H1 (cell line): ENCODE results near the gene MAPK8IP3. TPM values are rescaled to one million over a fixed set of nuclear protein-coding genes. Genes with fewer than 3 reads are reported as not detected.

ENCODE experiments used
- CTCF ChIA-PET: fragments of 300-600 bp; sonication (Branson Sonifier 250); formaldehyde crosslinking; loops from one replicate; lab custom pipeline; 2021; ENCODE audit not compliant: partially characterized antibody; lab: Charles Lee
- POLR2A ChIA-PET: fragments of 300-600 bp; sonication (Branson Sonifier 250); formaldehyde crosslinking; loops from one replicate; lab custom pipeline; 2021; ENCODE audit warnings: inconsistent platforms; ENCODE audit not compliant: partially characterized antibody; lab: Charles Lee
- DNase-seq, 2 experiments: peaks; one replicate each; pipeline versions ENCODE4 v3.0.0 to v3.0.0-alpha.2; 2010 to 2022; ENCODE audit warnings: low spot score in 2 of 2, low read depth in 1 of 2, mixed read lengths in 1 of 2
- FAIRE-seq: peaks from 2 replicates; lab custom pipeline; 2011; peaks lifted over from hg19 to GRCh38; lab: Jason Lieb, UNC
- H2AFZ ChIP-seq: 2 replicates; pipeline ENCODE4 v1.8.1; 2012; ENCODE audit warnings: low read length, inconsistent platforms
- H2AK5ac ChIP-seq: 2 replicates; pipeline ENCODE4 v1.6.1; 2013; ENCODE audit warnings: low read depth, low read length
- H2BK120ac ChIP-seq: replicated peaks from 2 replicates; pipeline ENCODE3; 2013; ENCODE audit warnings: low read depth, low read length, inconsistent platforms
- H2BK12ac ChIP-seq: 2 replicates; pipeline ENCODE4 v1.6.1; 2013; ENCODE audit warnings: low read depth, low read length
- H2BK15ac ChIP-seq: 2 replicates; pipeline ENCODE4 v1.6.1; 2013; ENCODE audit warnings: low read length
- H2BK20ac ChIP-seq: 2 replicates; pipeline ENCODE4 v1.6.1; 2013; ENCODE audit warnings: low read length
- H2BK5ac ChIP-seq: 2 replicates; pipeline ENCODE4 v1.6.1; 2013; ENCODE audit warnings: low read depth, low read length
- H3K14ac ChIP-seq: 2 replicates; pipeline ENCODE4 v1.6.1; 2013; ENCODE audit warnings: inconsistent platforms; ENCODE audit not compliant: insufficient read length
- H3K18ac ChIP-seq: 2 replicates; pipeline ENCODE4 v1.6.1; 2013; ENCODE audit warnings: low read length; ENCODE audit errors: extremely low read depth
- H3K23ac ChIP-seq: 2 replicates; pipeline ENCODE4 v1.6.1; 2013; ENCODE audit warnings: inconsistent platforms; ENCODE audit not compliant: insufficient read length
- H3K23me2 ChIP-seq: 2 replicates; pipeline ENCODE4 v1.6.1; 2013; ENCODE audit warnings: low read depth, low read length
- H3K27ac ChIP-seq: 2 replicates; pipeline ENCODE4 v1.6.1; 2011; ENCODE audit warnings: low read depth, low read length, inconsistent platforms
- H3K27me3 ChIP-seq, 4 experiments: replicated peaks in 1 of 4; 1 replicate in 1 of 4; 2 replicates in 3 of 4; pipeline versions ENCODE4 v1.6.1 to v1.8.1; 2011 to 2013; ENCODE audit warnings: low read length in 3 of 4, mild to moderate bottlenecking in 3 of 4, inconsistent platforms in 2 of 4, mixed read lengths in 2 of 4, moderate library complexity in 1 of 4; ENCODE audit not compliant: control insufficient read depth in 3 of 4, insufficient read depth in 3 of 4; ENCODE audit errors: extremely low read depth in 1 of 4
- H3K36me3 ChIP-seq, 4 experiments: 2 replicates each; pipeline versions ENCODE4 v1.6.1 to v1.8.1; 2011 to 2013; ENCODE audit warnings: mild to moderate bottlenecking in 4 of 4, low read length in 3 of 4, moderate library complexity in 2 of 4, control low read depth in 1 of 4, inconsistent platforms in 1 of 4; ENCODE audit not compliant: insufficient read depth in 4 of 4, control insufficient read depth in 2 of 4
- H3K4ac ChIP-seq: replicated peaks from 2 replicates; pipeline ENCODE3; 2013; ENCODE audit warnings: low read length, low read depth, mixed read lengths, inconsistent platforms; ENCODE audit not compliant: insufficient read length
- H3K4me1 ChIP-seq, 4 experiments: replicated peaks in 1 of 4; 1 replicate in 1 of 4; 2 replicates in 3 of 4; pipeline versions ENCODE4 v1.6.1 to v1.8.1; 2011 to 2013; ENCODE audit warnings: low read length in 3 of 4, inconsistent platforms in 2 of 4, mixed read lengths in 1 of 4; ENCODE audit not compliant: insufficient read depth in 4 of 4, control insufficient read depth in 3 of 4
- H3K4me2 ChIP-seq, 2 experiments: 2 replicates each; pipeline versions ENCODE4 v1.6.1 to v1.8.1; 2011 to 2013; ENCODE audit warnings: low read depth in 2 of 2, low read length in 2 of 2, control low read depth in 1 of 2, inconsistent platforms in 1 of 2, mild to moderate bottlenecking in 1 of 2; ENCODE audit not compliant: insufficient read depth in 1 of 2
- H3K4me3 ChIP-seq, 4 experiments: fragments of 200-600, 300-600 bp in 1 of 4; sonication (generic), shearing (Covaris generic), sonication (Bioruptor Twin) in 1 of 4; 2 replicates each; pipeline versions ENCODE4 v1.5.1 to v1.8.1; 2011 to 2016; ENCODE audit warnings: low read length in 4 of 4, low read depth in 3 of 4, control low read depth in 2 of 4, inconsistent platforms in 2 of 4, mild to moderate bottlenecking in 2 of 4, mixed read lengths in 1 of 4, moderate library complexity in 1 of 4; ENCODE audit not compliant: insufficient read depth in 2 of 4; ENCODE audit errors: extremely low read depth in 1 of 4
- H3K56ac ChIP-seq: replicated peaks from 2 replicates; pipeline ENCODE3; 2013; ENCODE audit warnings: low read depth, mild to moderate bottlenecking, mixed read lengths, low read length, inconsistent platforms; ENCODE audit not compliant: insufficient read length
- H3K79me1 ChIP-seq: 2 replicates; pipeline ENCODE4 v1.6.1; 2013; ENCODE audit warnings: low read depth, low read length, control low read depth
- H3K79me2 ChIP-seq, 2 experiments: 2 replicates each; pipeline versions ENCODE4 v1.6.1 to v1.8.1; 2012 to 2013; ENCODE audit warnings: low read length in 2 of 2, mild to moderate bottlenecking in 2 of 2, inconsistent platforms in 1 of 2; ENCODE audit not compliant: insufficient read depth in 2 of 2, control insufficient read depth in 1 of 2
- H3K9ac ChIP-seq, 4 experiments: replicated peaks in 1 of 4; 1 replicate in 1 of 4; 2 replicates in 3 of 4; pipeline versions ENCODE4 v1.6.1 to v1.8.1; 2011 to 2013; ENCODE audit warnings: low read depth in 3 of 4, low read length in 3 of 4, control low read depth in 2 of 4, mild to moderate bottlenecking in 2 of 4, moderate library complexity in 2 of 4, inconsistent platforms in 1 of 4; ENCODE audit errors: extremely low read depth in 1 of 4
- H3K9me3 ChIP-seq, 2 experiments: 2 replicates each; pipeline versions ENCODE4 v1.6.1 to v1.8.1; 2012 to 2013; ENCODE audit warnings: mild to moderate bottlenecking in 2 of 2, moderate library complexity in 2 of 2, control low read depth in 1 of 2, inconsistent platforms in 1 of 2, low read depth in 1 of 2, low read length in 1 of 2, mixed read lengths in 1 of 2; ENCODE audit not compliant: insufficient read depth in 2 of 2
- H4K20me1 ChIP-seq, 2 experiments: replicated peaks in 1 of 2; 2 replicates each; pipeline versions ENCODE3 to v1.8.1; 2011 to 2013; ENCODE audit warnings: inconsistent platforms in 2 of 2, low read length in 2 of 2, mild to moderate bottlenecking in 1 of 2; ENCODE audit not compliant: insufficient read depth in 2 of 2, control insufficient read depth in 1 of 2
- H4K5ac ChIP-seq: 2 replicates; pipeline ENCODE4 v1.6.1; 2013; ENCODE audit warnings: low read length, low read depth, mixed read lengths, inconsistent platforms; ENCODE audit not compliant: insufficient read length
- H4K8ac ChIP-seq: 2 replicates; pipeline ENCODE4 v1.8.0; 2013; ENCODE audit warnings: mild to moderate bottlenecking, moderate library complexity, low read length, inconsistent platforms; ENCODE audit not compliant: insufficient read depth; ENCODE audit errors: extremely low read depth
- H4K91ac ChIP-seq: replicated peaks from 2 replicates; pipeline ENCODE3; 2013; ENCODE audit warnings: low read length, mixed read lengths, inconsistent platforms; ENCODE audit not compliant: insufficient read length
- CBX5 ChIP-seq: fragments of 300-800, 300-1000 bp; sonication (generic); IDR thresholded peaks from 2 replicates; pipeline ENCODE4 v1.7.1; 2016; ENCODE audit warnings: antibody characterized with exemption, low read length, low read depth
- CHD1 ChIP-seq: IDR thresholded peaks from 2 replicates; pipeline ENCODE4 v1.6.1; 2012; ENCODE audit warnings: low read depth, low read length, improper control_type of control experiment
- HDAC2 ChIP-seq, 2 experiments: fragments of 300-600 bp in 1 of 2; sonication (generic) in 1 of 2; IDR thresholded peaks; 2 replicates each; pipeline ENCODE4 v1.6.1; 2011 to 2012; ENCODE audit warnings: low read depth in 2 of 2, low read length in 2 of 2, mild to moderate bottlenecking in 2 of 2, moderate library complexity in 2 of 2, borderline replicate concordance in 1 of 2, inconsistent platforms in 1 of 2
- JUN ChIP-seq: IDR thresholded peaks from 2 replicates; pipeline ENCODE4 v1.6.1; 2011; ENCODE audit warnings: low read depth, mild to moderate bottlenecking, improper control_type of control experiment, low read length
- RFX5 ChIP-seq: IDR thresholded peaks from 2 replicates; pipeline ENCODE4 v1.6.1; 2011; ENCODE audit warnings: low read depth, low read length, improper control_type of control experiment, borderline replicate concordance
- SAP30 ChIP-seq: fragments of 300-600 bp; sonication (generic); IDR thresholded peaks from 2 replicates; pipeline ENCODE4 v1.7.1; 2012; ENCODE audit warnings: low read length, moderate library complexity, mild to moderate bottlenecking, inconsistent platforms; ENCODE audit not compliant: insufficient read depth, insufficient replicate concordance
- SRF ChIP-seq: IDR thresholded peaks from 2 replicates; pipeline ENCODE4 v1.6.1; 2011; ENCODE audit warnings: mild to moderate bottlenecking, low read depth, low read length, moderate library complexity
- SUZ12 ChIP-seq: fragments of 200-600 bp; sonication (generic); IDR thresholded peaks from 2 replicates; pipeline ENCODE4 v1.6.1; 2012; ENCODE audit warnings: mild to moderate bottlenecking, inconsistent platforms, low read length, moderate library complexity, mixed read lengths
- TCF12 ChIP-seq: IDR thresholded peaks from 2 replicates; pipeline ENCODE4 v1.6.1; 2011; ENCODE audit warnings: low read depth, mild to moderate bottlenecking, low read length
- WGBS, 2 experiments: shearing (Covaris generic) in 1 of 2; methylation state at CpG; one replicate each; pipeline versions ENCODE4 v1.1.6 to v1.1.7; 2013 to 2015; ENCODE audit warnings: low lambda C conversion rate in 2 of 2, mixed read lengths in 2 of 2, inconsistent platforms in 1 of 2, low coverage in 1 of 2, missing lambda C conversion rate in 1 of 2; ENCODE audit not compliant: insufficient replicate concordance in 2 of 2, insufficient coverage in 1 of 2, insufficient read length in 1 of 2; ENCODE audit errors: extremely low coverage in 1 of 2, missing lambda C conversion rate in 1 of 2; 5-methylcytosine and 5-hydroxymethylcytosine counted together
- polyA plus RNA-seq, 7 experiments: library from polyadenylated mRNA; depleted of rRNA in 3 of 7; stranded (reverse) in 5 of 7; unstranded in 2 of 7; fragments of >200 nt in 5 of 7; fragments of 200-250 nt in 2 of 7; gene quantifications; 1 replicate in 5 of 7; 2 replicates in 1 of 7; 4 replicates in 1 of 7; pipeline versions ENCODE4 v1.2.1 to v1.2.3, GENCODE V29; 2011 to 2013; ENCODE audit warnings: missing spikeins in 2 of 7, mixed read lengths in 2 of 7
- total RNA-seq: library from RNA; stranded (reverse); fragmentation: NEBNext Ultra II Directional; extraction: Animal tissue kit (Norgen Biotek cat#: 25700); gene quantifications from 2 replicates; pipeline ENCODE4 v1.2.1, GENCODE V29; 2021
- TF ChIP-seq, protein P1 (sequence below): IDR thresholded peaks from 2 replicates; pipeline ENCODE4 v1.6.1; 2012; ENCODE audit warnings: low read length, inconsistent platforms

MAPK8IP3 gene
- total and polyA plus RNA-seq, 2 of the 8 experiments (the other 6 are each of a cell fraction or from before 2014, with no cell fraction given), result 16.9 to 43.4 TPM

DNA sequence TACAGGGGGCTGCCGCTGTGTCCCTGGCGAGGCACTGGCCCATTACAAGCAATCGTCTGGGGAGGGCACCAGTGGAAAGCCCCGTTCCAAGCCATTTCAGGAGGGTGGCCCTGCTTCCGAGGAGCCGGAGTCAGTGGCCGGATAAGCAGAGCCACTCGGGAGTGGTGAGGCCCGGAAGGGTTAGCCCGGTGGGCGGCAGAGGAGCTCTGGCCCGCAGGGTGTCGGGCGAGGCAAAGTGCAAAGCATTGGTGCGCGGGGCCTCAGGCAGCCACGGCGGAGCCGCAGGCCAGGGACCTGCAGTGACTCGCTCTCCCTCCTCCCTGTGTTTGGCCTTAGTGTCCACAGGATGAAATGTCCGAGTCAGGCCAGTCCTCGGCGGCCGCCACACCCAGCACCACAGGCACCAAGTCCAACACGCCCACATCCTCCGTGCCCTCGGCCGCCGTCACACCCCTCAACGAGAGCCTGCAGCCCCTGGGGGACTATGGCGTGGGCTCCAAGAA is 40.7 kb downstream of the MAPK8IP3 start:
- no peak overlapping the region for H4K91ac ChIP-seq
- peaks cover 0 to 14% (median 2%) of the 10 kb centered on the region in 4 experiments; a peak in 4 of 8 replicates for H3K36me3 ChIP-seq
- H4K8ac ChIP-seq, result peak overlapping the region; percentile 85; the same call in 1 of the 2 replicates
- no peak overlapping the region for H3K27ac ChIP-seq
- H3K4me3 ChIP-seq, result no peak overlapping the region
- H3K27me3 ChIP-seq, result no peaks in the 10 kb centered on the region
- no peak overlapping the region for H4K5ac ChIP-seq
- H2BK5ac ChIP-seq, result no peak overlapping the region
- no peak overlapping the region for H2BK15ac ChIP-seq
- H3K18ac ChIP-seq, result no peak overlapping the region
- WGBS, 2 experiments, result 85% methylated on average over 28 of the region's 31 CpGs; no CpG with 5 or more reads in 1 of the 2 experiments
- no peaks in the 10 kb centered on the region for H3K9me3 ChIP-seq
- H2AK5ac ChIP-seq, result no peak overlapping the region
- H2BK20ac ChIP-seq, result no peak overlapping the region
- FAIRE-seq (no peak), DNase-seq (no peak)
- no peak overlapping the region for H2BK12ac ChIP-seq
- H3K23ac ChIP-seq, result no peak overlapping the region
- H3K9ac ChIP-seq, result no peak overlapping the region
- H3K4me2 ChIP-seq, result no peak overlapping the region
- H3K14ac ChIP-seq, result no peak overlapping the region
- no peak overlapping the region for H3K56ac ChIP-seq
- H3K4me1 ChIP-seq, result no peaks in the 10 kb centered on the region
- peaks cover 0 to 6% of the 10 kb centered on the region in 2 experiments for H4K20me1 ChIP-seq
- POLR2A ChIA-PET, result interaction anchor here (0.7 to 5.5 kb wide), 4 partner anchors 10 to 22 kb away, joined by 3 to 18 read pairs (median 4); no protein-coding TSS in a partner anchor
- no peaks in the 10 kb centered on the region for H3K23me2 ChIP-seq
- H2BK120ac ChIP-seq, result no peak overlapping the region
- H2AFZ ChIP-seq, result no peak overlapping the region
- H3K4ac ChIP-seq, result no peak overlapping the region
- no peaks in the 10 kb centered on the region for H3K79me2 ChIP-seq
- H3K79me1 ChIP-seq, result no peaks in the 10 kb centered on the region
- CTCF ChIA-PET, result interaction anchor here (0.6 to 3.1 kb wide), 4 partner anchors 10 to 190 kb away, joined by 3 to 12 read pairs (median 6); no protein-coding TSS in a partner anchor
- TF ChIP-seq JUN, result no peak
- TF ChIP-seq, protein P1, sequence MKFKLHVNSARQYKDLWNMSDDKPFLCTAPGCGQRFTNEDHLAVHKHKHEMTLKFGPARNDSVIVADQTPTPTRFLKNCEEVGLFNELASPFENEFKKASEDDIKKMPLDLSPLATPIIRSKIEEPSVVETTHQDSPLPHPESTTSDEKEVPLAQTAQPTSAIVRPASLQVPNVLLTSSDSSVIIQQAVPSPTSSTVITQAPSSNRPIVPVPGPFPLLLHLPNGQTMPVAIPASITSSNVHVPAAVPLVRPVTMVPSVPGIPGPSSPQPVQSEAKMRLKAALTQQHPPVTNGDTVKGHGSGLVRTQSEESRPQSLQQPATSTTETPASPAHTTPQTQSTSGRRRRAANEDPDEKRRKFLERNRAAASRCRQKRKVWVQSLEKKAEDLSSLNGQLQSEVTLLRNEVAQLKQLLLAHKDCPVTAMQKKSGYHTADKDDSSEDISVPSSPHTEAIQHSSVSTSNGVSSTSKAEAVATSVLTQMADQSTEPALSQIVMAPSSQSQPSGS, result no peak
- no peak for TF ChIP-seq CBX5
- no peak for TF ChIP-seq CHD1
- no peak for TF ChIP-seq TCF12
- no peak for TF ChIP-seq SAP30
- no peak for TF ChIP-seq HDAC2 (IDR thresholded peaks at IDR 0.05; ENCODE audit: borderline replicate concordance in 1 of 2, low read depth in 2 of 2, low read length in 2 of 2)
- TF ChIP-seq SUZ12, result no peak
- TF ChIP-seq SRF, result no peak
- TF ChIP-seq RFX5, result no peak
